Measurements from ENCODE around the gene CCL20. TPM values are rescaled to one million over a fixed set of nuclear protein-coding genes. Genes with fewer than 3 reads are reported as not detected.

Gene CCL20
- total and polyA plus RNA-seq, 2 of the 13 experiments (the other 11 are each of a cell fraction or from before 2014, with no cell fraction given): 223 to 903 TPM

DNA sequence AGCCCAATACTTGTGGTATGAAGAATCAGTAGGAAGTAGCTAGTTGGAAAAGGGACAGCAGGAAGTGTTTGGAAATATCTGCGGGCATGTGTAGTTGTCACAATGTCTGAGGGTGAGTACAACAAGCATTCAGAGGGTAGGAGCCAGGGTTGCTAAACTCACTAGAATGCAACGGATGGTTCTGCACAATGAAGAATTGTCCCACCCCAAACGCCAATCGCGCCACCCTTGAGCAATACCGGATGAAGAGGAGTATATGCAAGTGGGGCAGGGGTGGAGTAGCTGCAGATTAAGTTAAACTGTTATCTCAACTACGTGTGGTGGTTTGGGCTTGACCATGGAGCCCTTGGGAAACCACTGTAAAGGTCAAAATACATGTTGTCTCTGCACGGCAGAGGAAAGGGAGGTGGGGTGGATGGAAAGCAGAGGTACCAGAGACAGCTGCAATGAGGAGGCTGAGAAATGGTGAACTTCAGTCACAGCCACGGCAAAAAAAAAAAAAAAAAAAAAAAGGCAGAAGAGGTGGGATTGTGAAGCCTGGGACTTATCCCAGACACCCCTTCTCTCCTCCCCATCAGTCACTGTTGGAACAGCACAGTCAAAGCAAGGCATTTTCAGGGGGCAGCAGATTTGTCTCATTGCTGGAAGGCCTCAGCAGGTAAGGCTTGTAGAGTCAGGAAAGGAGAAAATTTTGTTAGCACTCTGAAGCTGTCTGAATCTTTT, 5.2 kb downstream of the CCL20 start (continued):
- TF ChIP-seq, protein P1, sequence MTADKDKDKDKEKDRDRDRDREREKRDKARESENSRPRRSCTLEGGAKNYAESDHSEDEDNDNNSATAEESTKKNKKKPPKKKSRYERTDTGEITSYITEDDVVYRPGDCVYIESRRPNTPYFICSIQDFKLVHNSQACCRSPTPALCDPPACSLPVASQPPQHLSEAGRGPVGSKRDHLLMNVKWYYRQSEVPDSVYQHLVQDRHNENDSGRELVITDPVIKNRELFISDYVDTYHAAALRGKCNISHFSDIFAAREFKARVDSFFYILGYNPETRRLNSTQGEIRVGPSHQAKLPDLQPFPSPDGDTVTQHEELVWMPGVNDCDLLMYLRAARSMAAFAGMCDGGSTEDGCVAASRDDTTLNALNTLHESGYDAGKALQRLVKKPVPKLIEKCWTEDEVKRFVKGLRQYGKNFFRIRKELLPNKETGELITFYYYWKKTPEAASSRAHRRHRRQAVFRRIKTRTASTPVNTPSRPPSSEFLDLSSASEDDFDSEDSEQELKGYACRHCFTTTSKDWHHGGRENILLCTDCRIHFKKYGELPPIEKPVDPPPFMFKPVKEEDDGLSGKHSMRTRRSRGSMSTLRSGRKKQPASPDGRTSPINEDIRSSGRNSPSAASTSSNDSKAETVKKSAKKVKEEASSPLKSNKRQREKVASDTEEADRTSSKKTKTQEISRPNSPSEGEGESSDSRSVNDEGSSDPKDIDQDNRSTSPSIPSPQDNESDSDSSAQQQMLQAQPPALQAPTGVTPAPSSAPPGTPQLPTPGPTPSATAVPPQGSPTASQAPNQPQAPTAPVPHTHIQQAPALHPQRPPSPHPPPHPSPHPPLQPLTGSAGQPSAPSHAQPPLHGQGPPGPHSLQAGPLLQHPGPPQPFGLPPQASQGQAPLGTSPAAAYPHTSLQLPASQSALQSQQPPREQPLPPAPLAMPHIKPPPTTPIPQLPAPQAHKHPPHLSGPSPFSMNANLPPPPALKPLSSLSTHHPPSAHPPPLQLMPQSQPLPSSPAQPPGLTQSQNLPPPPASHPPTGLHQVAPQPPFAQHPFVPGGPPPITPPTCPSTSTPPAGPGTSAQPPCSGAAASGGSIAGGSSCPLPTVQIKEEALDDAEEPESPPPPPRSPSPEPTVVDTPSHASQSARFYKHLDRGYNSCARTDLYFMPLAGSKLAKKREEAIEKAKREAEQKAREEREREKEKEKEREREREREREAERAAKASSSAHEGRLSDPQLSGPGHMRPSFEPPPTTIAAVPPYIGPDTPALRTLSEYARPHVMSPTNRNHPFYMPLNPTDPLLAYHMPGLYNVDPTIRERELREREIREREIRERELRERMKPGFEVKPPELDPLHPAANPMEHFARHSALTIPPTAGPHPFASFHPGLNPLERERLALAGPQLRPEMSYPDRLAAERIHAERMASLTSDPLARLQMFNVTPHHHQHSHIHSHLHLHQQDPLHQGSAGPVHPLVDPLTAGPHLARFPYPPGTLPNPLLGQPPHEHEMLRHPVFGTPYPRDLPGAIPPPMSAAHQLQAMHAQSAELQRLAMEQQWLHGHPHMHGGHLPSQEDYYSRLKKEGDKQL (CRISPR knock-in tag; IDR thresholded peaks at IDR 0.05; ENCODE audit: low read depth): peak; percentile 96
- TF ChIP-seq MEF2D (CRISPR knock-in tag; IDR thresholded peaks at IDR 0.05) (peak; percentile 98), MIXL1 (CRISPR knock-in tag; IDR thresholded peaks at IDR 0.05) (peak; percentile 96), ZNF577 (CRISPR knock-in tag; IDR thresholded peaks at IDR 0.05; ENCODE audit: borderline replicate concordance, low read depth) (no peak), FOXP1 (IDR thresholded peaks at IDR 0.05) (peak; percentile 35), FOXP1 (CRISPR knock-in tag; IDR thresholded peaks at IDR 0.05) (peak; percentile 96), ZNF235 (CRISPR knock-in tag; IDR thresholded peaks at IDR 0.05; ENCODE audit: borderline replicate concordance) (no peak), MYNN (CRISPR knock-in tag; IDR thresholded peaks at IDR 0.05; ENCODE audit: low read depth) (no peak; the same call in 1 of the 2 replicates), ZZZ3 (CRISPR knock-in tag; IDR thresholded peaks at IDR 0.05; ENCODE audit: borderline replicate concordance) (peak; percentile 48; the same call in 1 of the 2 replicates), ZNF296 (CRISPR knock-in tag; conservative IDR thresholded peaks at IDR 0.05) (no peak), SOX6 (IDR thresholded peaks at IDR 0.05) (no peak), SOX6 (CRISPR knock-in tag; IDR thresholded peaks at IDR 0.05) (peak; percentile 100), ZNF749 (CRISPR knock-in tag; IDR thresholded peaks at IDR 0.05; ENCODE audit: borderline replicate concordance) (no peak; the same call in 1 of the 2 replicates), ZNF354B (CRISPR knock-in tag; IDR thresholded peaks at IDR 0.05) (no peak), KDM5B (CRISPR knock-in tag; IDR thresholded peaks at IDR 0.05; ENCODE audit: borderline replicate concordance) (peak; percentile 85; the same call in 1 of the 2 replicates), PCBP1 (IDR thresholded peaks at IDR 0.05; ENCODE audit: borderline replicate concordance, low read depth, low read length) (no peak), ZFP36 (IDR thresholded peaks at IDR 0.05; ENCODE audit: borderline replicate concordance, low read depth, low read length, partially characterized antibody) (peak; percentile 43), MIER2 (CRISPR knock-in tag; IDR thresholded peaks at IDR 0.05) (peak; percentile 90)
- TF ChIP-seq, protein P2, sequence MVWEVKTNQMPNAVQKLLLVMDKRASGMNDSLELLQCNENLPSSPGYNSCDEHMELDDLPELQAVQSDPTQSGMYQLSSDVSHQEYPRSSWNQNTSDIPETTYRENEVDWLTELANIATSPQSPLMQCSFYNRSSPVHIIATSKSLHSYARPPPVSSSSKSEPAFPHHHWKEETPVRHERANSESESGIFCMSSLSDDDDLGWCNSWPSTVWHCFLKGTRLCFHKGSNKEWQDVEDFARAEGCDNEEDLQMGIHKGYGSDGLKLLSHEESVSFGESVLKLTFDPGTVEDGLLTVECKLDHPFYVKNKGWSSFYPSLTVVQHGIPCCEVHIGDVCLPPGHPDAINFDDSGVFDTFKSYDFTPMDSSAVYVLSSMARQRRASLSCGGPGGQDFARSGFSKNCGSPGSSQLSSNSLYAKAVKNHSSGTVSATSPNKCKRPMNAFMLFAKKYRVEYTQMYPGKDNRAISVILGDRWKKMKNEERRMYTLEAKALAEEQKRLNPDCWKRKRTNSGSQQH (CRISPR knock-in tag; IDR thresholded peaks at IDR 0.05; ENCODE audit: low read depth): no peak
- TF ChIP-seq, protein P3, sequence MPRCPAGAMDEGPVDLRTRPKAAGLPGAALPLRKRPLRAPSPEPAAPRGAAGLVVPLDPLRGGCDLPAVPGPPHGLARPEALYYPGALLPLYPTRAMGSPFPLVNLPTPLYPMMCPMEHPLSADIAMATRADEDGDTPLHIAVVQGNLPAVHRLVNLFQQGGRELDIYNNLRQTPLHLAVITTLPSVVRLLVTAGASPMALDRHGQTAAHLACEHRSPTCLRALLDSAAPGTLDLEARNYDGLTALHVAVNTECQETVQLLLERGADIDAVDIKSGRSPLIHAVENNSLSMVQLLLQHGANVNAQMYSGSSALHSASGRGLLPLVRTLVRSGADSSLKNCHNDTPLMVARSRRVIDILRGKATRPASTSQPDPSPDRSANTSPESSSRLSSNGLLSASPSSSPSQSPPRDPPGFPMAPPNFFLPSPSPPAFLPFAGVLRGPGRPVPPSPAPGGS (CRISPR knock-in tag; IDR thresholded peaks at IDR 0.05): peak; percentile 98
- TF ChIP-seq, protein P4, sequence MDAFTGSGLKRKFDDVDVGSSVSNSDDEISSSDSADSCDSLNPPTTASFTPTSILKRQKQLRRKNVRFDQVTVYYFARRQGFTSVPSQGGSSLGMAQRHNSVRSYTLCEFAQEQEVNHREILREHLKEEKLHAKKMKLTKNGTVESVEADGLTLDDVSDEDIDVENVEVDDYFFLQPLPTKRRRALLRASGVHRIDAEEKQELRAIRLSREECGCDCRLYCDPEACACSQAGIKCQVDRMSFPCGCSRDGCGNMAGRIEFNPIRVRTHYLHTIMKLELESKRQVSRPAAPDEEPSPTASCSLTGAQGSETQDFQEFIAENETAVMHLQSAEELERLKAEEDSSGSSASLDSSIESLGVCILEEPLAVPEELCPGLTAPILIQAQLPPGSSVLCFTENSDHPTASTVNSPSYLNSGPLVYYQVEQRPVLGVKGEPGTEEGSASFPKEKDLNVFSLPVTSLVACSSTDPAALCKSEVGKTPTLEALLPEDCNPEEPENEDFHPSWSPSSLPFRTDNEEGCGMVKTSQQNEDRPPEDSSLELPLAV (CRISPR knock-in tag; conservative IDR thresholded peaks at IDR 0.05; ENCODE audit: low read depth): 0 out of 2 replicates have a peak, but pooled peaks have one; percentile 81
